Upper lobe of left lung (tissue), 4 donors: ENCODE measurements around the gene EIF4G3.

Source experiments
- CTCF ChIP-seq, 6 experiments: fragments of 450-650 bp in 4 of 6; fragments of 200-600 bp in 2 of 6; sonication (generic) in 2 of 6; IDR thresholded peaks; one replicate each; pipeline ENCODE4 v1.5.1; 2016 to 2019; ENCODE audit warnings: antibody characterized with exemption in 6 of 6
- POLR2A ChIP-seq, 4 donors: fragments of 450-650 bp; IDR thresholded peaks; one replicate each; pipeline ENCODE4 v1.5.1; 2016 to 2017; ENCODE audit warnings: antibody characterized with exemption in 4 of 4, mild to moderate bottlenecking in 2 of 4

- TF ChIP-seq CTCF (IDR thresholded peaks at IDR 0.05), result no peak
- TF ChIP-seq POLR2A (IDR thresholded peaks at IDR 0.05), result no peak
Observed at GRCh38 chr1:20949871-20950590, 226.7 kb downstream of the EIF4G3 start.
